ENCODE measurements around the gene PARVB. TPM values are rescaled to one million over a fixed set of nuclear protein-coding genes. Genes with fewer than 3 reads are reported as not detected.
A peak's percentile ranks its signal among the peaks of the same experiment; 100 is the strongest.

The PARVB gene
- total RNA-seq, 4 donors from 2014 or later: 3.3 to 20.8 (median 11.7) TPM

DNA sequence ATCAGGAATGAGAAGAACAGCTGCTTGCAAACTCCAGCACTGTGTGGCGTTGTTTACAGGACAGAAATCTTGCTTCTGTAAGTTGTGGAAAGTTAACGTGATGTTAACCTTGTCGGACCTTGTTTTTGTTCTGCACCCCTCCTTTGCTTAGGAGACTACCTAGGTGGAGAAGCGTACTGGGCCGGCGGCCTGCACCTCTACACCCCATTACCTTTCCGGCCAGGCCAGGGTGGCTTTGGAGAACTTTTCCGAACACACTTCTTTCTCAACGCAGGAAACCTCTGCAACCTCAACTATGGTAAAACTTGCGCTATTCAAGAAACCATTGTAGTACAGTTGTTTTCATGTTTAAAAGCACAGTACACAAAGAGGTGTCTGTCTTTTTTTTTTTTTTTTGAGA lies 35.1 kb upstream of the PARVB start:
- Histone ChIP-seq H3K9me3 (no peaks in the 10 kb centered on the region), H3K27me3 (no peaks in the 10 kb centered on the region), H3K4me1 (peaks cover 0 to 9% (median 2%) of the 10 kb centered on the region in 3 donors), H3K36me3 (peaks cover 15 to 97% (median 30%) of the 10 kb centered on the region in 3 donors), H3K4me3 (no peak overlapping the region), H3K27ac (no peak overlapping the region)
- intact Hi-C loops (cut with DNase I): no loop called here
- DNase-seq: no peak
- TF ChIP-seq POLR2A (IDR thresholded peaks at IDR 0.05): no peak
- TF ChIP-seq CTCF (IDR thresholded peaks at IDR 0.05): no peak
- 91 to 92% methylated on average over 10 of the region's 10 CpGs for WGBS, 2 donors

DNA sequence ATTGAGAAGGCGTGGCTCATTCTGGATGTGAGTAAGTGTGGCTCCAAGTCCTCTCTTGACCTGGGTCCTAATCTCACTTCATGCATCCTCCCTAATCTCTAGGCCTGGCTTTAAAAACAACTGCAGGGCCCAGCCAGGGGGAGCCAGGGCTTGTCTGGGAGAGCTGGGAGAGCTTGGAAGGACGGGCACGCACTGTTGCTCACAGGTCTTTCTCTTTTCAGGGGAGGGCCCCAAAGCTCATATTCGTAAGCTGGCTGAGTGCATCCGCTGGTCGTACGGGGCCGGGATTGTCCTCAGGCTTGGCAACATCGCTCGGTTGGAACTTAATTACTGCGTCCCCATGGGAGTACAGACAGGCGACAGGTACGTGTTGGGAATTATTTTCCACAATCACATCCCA lies 34.1 kb upstream of the PARVB start:
- intact Hi-C loops (cut with DNase I): loop anchor here (5.0 kb wide), 2 partner anchors 92 to 632 kb away; no protein-coding TSS in a partner anchor
- DNase-seq: no peak
- TF ChIP-seq CTCF (IDR thresholded peaks at IDR 0.05) (no peak), POLR2A (IDR thresholded peaks at IDR 0.05) (no peak)
- no peaks in the 10 kb centered on the region for H3K27me3 ChIP-seq
- H3K9me3 ChIP-seq: no peaks in the 10 kb centered on the region
- no peak overlapping the region for H3K4me3 ChIP-seq
- peaks cover 0 to 9% (median 2%) of the 10 kb centered on the region in 3 donors for H3K4me1 ChIP-seq
- no peak overlapping the region for H3K27ac ChIP-seq
- WGBS, 2 donors: 90 to 93% methylated on average over 13 of the region's 13 CpGs
- peaks cover 15 to 97% (median 38%) of the 10 kb centered on the region in 3 donors for H3K36me3 ChIP-seq

GRCh38 chr22:43991316-43992020 lies 32.6 kb upstream of the PARVB start:
- no peak overlapping the region for H3K27ac ChIP-seq
- H3K9me3 ChIP-seq: no peaks in the 10 kb centered on the region
- no peak overlapping the region for H3K4me3 ChIP-seq
- H3K36me3 ChIP-seq: peaks cover 22 to 97% (median 38%) of the 10 kb centered on the region in 3 donors
- no peaks in the 10 kb centered on the region for H3K27me3 ChIP-seq
- intact Hi-C loops (cut with DNase I): loop anchor here (5.0 kb wide), 2 partner anchors 91 to 631 kb away; no protein-coding TSS in a partner anchor
- no peak for DNase-seq
- no peak for TF ChIP-seq CTCF (IDR thresholded peaks at IDR 0.05)
- no peak for TF ChIP-seq POLR2A (IDR thresholded peaks at IDR 0.05)
- 94 to 95% methylated on average over 11 of the region's 11 CpGs for WGBS, 2 donors
- H3K4me1 ChIP-seq: peaks cover 0 to 14% (median 2%) of the 10 kb centered on the region in 3 donors

GRCh38 chr22:43992331-43992821 lies 31.7 kb upstream of the PARVB start:
- H3K27me3 ChIP-seq: no peaks in the 10 kb centered on the region
- peaks cover 24 to 97% (median 45%) of the 10 kb centered on the region in 3 donors for H3K36me3 ChIP-seq
- intact Hi-C loops (cut with DNase I): loop anchor here (5.0 kb wide), 2 partner anchors 90 to 630 kb away; no protein-coding TSS in a partner anchor
- H3K4me1 ChIP-seq: peaks cover 0 to 14% (median 2%) of the 10 kb centered on the region in 3 donors
- H3K27ac ChIP-seq: no peak overlapping the region
- H3K4me3 ChIP-seq: no peak overlapping the region
- no peaks in the 10 kb centered on the region for H3K9me3 ChIP-seq
- TF ChIP-seq POLR2A (IDR thresholded peaks at IDR 0.05) (no peak), CTCF (IDR thresholded peaks at IDR 0.05) (no peak)
- 85% methylated on average over 5 of the region's 16 CpGs for WGBS, 2 donors
- DNase-seq: no peak

- 22 to 30% methylated on average over 11 to 18 of the region's 20 CpGs for WGBS, 2 donors
- H3K4me1 ChIP-seq: peaks cover 0 to 14% (median 2%) of the 10 kb centered on the region in 3 donors
- no peaks in the 10 kb centered on the region for H3K27me3 ChIP-seq
- H3K27ac ChIP-seq: no peak overlapping the region
- H3K36me3 ChIP-seq: peaks cover 24 to 97% (median 45%) of the 10 kb centered on the region in 3 donors
- no peak overlapping the region for H3K4me3 ChIP-seq
- TF ChIP-seq POLR2A (IDR thresholded peaks at IDR 0.05): no peak
- TF ChIP-seq CTCF (IDR thresholded peaks at IDR 0.05): peak; percentile 85 to 98 (median 90)
- intact Hi-C loops (cut with DNase I): loop anchor here (5.0 kb wide), 2 partner anchors 89 to 629 kb away; no protein-coding TSS in a partner anchor
- no peaks in the 10 kb centered on the region for H3K9me3 ChIP-seq
- no peak for DNase-seq
These were observed 30.9 kb upstream of the PARVB start for GRCh38 chr22:43993072-43993760.

All from esophagus squamous epithelium (tissue), 5 donors.